GM21576 (cell line): Measurements from ENCODE around the gene CARMIL1.

Source experiments
- ATAC-seq: cut with Tn5 transposase; IDR thresholded peaks from one replicate; pipeline ENCODE4 v1.9.1; 2021; ENCODE audit warnings: mild to moderate bottlenecking, moderate library complexity; ENCODE audit not compliant: unreplicated experiment

Gene CARMIL1

DNA sequence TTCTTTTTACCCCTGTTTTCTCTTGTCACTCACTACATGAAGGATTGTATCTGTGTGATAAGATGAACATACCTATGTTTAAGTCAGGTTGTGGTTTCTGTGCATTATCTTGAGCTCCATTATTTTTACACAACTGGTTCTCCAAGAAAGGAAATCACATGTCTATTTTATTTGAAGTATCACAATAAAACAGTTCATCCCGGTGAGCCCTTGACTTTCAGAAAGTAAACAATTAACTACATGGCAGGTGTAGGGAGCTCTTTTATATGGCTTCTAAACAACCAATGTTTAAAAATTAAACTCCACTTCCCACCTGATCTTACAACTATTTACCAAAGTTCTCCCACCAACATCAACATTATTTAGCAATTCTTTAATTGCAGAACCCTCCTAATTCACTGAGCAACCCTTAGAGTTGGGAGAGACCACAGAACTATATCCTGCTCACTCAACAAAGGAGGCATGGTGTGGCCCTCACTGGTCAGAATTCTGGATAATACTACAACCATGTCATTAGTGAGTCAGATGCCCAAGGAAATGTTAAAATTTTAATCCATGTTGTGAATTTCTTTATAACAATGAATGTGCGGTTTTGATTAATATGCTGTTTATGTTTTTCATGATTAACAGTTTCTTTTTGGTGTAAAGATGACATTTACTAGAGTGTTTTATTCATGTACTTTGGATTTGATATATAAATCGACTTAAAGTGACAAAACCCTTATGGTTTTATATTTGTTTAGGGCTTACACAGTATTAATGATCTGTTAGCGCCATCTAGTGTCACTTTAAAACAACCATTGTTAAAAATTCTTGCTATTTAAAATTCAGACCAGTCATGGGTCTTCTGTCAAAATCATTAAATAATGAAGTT lies 322.9 kb downstream of the CARMIL1 start:
- no peak for ATAC-seq

DNA sequence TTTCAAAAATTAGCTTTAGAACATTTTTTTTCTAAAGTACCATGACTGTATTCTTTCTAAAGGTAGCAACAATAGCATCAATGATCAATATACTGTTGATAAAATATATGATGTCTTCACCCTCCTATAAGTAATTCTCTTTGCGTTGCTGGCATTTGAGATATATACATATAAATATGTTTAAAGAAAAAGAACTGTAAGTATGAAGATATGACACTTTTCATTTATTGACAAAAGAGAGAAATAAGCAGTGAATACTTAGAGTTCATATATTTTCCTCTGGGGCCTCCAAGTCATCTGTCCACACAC lies 323.5 kb downstream of the CARMIL1 start:
- no peak for ATAC-seq

DNA sequence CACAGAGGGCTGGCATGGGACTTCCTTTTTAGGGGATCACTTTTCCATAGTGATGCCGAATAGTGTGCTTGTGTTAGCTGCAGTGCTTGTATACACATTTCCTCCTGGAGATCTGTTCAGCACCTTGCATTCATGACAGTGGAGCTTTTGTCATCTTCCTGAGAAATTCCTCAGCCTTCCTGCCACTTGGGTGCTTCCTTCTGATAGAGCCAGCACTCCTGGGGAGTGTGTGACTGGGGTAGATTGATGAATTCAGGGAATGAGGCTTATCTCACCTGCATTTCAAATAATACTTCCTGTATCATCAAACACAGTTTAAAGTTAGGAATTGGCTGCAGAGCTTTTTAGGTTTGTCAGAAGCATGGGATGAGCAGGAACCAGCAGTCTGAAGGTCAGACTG lies 324.1 kb downstream of the CARMIL1 start:
- ATAC-seq: no peak

DNA sequence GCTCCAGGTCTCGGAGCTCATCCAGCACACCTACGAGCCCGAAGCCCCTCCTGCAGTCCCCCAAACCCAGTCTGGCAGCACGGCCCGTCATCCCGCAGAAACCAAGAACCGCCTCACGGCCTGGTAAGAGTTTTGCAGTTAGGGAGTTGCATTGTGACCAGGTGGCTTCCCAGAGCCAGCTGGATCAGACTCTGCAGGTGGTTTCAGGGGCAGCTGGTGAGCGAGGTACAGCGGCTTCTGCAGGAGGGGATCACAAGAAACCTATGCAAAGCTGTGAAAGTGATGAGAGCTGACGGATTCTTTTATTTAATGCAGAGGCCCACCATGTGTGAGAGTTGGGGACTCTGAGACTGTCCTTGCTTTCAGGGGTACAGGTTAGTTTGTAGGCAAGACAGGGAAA lies 327.0 kb downstream of the CARMIL1 start:
- ATAC-seq: no peak

DNA sequence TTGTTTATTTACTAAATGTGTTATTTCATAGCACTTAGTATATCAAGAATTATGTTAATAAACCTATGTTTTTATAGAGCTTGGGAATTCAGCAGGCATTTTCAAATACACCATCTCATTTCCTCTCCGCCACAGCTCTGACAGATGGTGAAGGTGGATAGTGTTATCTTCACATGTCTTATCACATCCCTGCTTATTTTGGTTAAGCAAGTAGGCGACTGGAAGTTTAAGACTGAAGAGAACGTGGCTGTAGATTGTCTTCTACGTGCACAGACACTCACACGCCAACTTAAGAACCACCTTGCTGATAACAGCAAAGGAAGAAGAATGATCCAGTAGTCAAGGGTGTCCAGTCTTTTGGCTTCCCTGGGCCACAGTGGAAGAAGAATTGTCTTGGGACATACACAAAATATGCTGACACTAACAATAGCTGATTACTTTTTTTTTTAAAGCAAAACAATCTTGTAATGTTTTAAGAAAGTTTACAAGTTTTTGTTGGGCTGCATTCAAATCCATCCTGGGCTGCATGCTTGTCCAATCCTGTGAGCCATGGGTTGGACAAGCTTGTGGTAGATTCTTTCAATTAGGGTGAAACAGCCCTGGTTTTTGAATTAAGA lies 329.5 kb downstream of the CARMIL1 start:
- no peak for ATAC-seq

DNA sequence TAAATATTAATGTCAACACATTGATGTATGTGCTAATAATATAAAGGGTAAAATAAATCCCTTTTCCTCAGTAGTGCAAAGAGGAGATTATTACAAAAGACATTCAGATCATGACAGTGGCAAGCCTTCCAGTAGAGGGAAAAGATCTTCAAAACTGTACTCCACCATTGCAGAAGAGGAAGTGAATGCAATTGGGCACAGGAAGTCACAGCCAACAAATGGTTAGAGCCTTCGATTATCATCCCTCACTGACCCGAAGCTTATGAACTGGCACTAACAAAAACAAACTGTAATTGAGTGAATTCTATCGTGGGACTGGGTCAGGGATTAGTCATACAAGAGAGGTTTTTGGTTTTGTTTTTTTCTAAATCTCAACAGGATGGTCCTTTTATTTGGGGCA lies 333.5 kb downstream of the CARMIL1 start:
- no peak for ATAC-seq

DNA sequence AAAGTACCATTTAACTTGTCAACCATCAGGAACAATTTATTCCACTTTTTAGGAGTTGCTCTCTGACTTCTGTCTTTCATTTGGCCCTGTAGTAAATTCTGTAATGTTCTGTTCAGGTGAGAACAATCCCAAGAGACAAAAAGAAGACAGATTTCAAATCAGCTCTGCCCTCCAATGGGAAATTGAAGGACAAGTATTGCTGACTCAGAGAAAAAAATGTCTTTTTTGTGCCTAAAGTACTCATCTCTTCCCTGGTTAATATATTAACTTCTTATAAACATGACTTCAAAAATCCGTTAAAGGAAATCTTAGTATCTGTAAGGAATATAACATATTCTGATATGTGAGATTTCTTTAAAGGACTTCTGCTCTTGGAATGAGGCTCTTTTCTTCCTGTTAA lies 334.2 kb downstream of the CARMIL1 start:
- ATAC-seq: no peak

DNA sequence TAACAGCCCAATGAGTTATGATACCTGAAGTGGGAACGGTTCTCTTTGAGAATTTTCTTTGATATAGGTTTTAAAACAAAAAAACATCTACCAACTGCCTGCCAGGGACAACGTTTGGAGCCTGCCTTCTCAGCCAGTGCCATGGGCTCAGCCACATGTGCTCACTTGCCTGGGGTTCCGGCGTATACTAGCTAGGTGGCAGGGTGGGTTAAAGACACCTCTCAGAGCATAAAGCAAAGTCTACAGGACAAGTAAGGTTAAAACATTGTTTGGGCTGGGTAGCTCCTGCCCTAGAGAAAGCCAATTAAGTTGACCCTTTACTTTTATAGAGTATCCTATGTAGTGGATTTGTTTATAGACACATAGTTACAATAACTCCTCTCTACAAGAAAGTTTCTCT lies 334.9 kb downstream of the CARMIL1 start:
- no peak for ATAC-seq

DNA sequence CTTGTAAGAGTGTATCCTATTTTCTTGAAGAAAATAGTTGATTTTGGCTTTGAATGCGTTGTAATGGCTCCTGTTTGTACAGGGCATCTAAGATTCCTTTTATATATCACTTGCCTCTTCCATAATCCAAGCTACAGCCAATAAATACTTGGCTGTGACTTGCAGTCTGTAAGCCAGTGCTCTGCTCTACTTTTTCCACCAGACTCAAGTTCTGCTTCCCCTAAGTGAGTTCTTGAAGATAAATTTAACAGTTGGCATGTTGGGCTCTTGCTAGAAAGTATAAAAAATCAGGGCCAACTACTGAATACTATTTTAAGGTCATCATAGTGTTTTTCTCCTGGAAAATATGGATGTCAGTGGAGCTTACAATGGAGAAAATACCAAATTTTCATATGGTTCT lies 336.3 kb downstream of the CARMIL1 start:
- no peak for ATAC-seq

DNA sequence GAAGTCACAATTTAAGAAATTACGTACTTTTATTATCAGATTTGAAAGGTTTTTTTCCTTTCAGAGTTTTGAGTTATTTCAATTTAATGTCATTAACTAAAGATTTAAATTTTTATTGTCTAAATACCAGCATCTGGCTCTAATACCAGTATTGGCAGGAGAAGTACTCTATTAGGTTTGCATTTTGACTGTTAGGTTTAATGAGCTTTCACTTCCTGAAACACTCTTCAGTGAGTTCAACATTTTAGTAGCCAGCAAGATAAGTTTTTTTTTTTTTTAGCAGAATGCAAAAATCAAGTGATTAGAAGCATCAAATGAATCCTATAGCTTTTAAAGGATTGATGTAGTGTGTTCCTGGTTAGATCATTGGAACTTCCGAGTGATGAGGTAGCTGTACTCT lies 338.8 kb downstream of the CARMIL1 start:
- ATAC-seq: no peak

DNA sequence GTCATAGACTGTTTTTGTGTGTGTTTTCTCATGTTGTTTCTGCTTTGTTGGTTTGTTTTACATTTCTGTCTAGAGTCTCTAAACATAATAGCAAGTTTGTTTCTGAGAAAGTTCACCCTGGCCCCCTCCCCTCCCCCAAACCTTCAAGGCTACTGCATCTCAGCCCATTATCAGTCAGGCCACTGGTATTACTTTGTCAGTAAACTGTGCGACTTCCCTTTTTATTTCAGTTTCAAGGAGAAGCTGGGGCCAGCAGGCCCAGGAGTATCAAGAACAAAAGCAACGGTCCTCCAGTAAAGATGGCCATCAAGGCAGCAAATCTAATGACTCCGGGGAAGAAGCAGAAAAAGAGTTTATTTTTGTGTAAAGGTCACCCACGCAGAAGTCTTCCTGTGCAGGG lies 340.0 kb downstream of the CARMIL1 start:
- ATAC-seq: no peak

DNA sequence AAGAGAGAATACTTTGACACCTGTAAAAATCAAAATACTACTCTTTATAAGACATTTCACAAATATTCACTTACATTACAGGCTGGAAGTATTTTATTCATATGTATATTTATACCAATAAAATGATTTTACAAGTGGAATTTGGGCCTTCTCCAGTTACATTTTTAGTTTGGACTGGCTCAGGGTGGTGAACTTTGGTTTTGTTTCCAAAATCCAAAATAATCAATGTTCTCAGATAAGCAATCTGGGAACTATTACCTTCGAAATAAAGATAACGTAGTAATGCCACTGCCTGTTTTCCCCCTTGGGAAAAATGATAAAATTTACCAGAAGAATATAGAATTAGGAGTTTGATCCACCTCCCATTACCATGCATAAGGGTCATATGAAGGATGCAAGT lies 341.2 kb downstream of the CARMIL1 start:
- no peak for ATAC-seq

DNA sequence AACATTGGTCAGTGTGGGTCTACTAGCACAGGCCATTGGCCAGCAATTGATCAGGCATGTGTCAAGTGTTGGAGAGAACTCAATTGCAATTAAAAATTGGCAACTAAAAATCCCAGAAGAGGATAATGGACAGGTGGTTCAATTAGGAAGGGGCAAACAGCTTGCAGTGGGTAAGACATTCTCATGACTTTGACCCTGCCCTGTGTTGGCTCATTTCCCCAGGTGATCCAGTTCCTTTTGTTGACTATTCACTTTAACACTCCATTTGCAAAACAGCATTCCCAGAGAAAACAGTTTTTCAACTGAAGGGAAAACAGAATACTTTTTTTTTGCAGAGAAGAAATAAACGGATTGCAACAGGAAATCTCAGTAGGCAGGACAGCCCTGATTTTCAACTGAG lies 343.9 kb downstream of the CARMIL1 start:
- no peak for ATAC-seq

DNA sequence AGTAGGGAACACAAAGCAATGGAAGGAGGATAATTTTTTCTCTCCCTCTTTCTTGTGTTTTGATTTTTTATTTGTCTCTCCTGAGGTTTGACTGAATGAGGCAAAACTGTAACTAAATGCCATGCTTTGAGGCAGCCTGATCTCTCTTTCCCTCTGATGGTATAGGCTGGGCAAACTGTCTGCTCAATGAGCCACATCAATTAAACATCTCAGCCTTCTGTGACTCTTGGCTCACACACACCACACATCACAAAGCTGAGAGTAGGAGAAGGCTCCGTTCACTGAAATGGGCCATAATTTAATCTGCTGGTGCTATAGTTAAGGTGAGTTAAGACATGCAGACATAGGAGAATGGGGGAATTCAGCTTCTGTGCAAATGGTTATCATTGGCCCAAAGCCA lies 344.7 kb downstream of the CARMIL1 start:
- no peak for ATAC-seq

DNA sequence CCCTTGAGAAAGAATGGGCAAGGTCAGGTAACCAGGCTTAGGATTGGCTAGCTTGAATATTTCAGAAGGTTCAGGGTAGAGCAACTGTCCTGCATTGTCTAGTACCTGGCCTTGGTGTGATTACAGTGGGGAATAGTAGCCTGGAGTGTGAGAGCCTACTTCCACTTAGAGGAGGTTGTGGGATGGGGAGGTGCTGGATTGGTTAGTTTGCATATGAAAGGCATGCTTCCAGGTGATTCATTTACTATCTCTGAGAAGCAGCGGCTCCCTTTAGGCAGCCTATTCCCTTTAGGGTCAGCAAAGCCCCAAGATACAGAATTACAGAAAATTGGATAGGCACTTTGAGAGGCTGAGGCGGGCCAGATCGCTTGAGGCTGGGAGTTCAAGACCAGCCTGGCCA lies 347.8 kb downstream of the CARMIL1 start:
- ATAC-seq: no peak

DNA sequence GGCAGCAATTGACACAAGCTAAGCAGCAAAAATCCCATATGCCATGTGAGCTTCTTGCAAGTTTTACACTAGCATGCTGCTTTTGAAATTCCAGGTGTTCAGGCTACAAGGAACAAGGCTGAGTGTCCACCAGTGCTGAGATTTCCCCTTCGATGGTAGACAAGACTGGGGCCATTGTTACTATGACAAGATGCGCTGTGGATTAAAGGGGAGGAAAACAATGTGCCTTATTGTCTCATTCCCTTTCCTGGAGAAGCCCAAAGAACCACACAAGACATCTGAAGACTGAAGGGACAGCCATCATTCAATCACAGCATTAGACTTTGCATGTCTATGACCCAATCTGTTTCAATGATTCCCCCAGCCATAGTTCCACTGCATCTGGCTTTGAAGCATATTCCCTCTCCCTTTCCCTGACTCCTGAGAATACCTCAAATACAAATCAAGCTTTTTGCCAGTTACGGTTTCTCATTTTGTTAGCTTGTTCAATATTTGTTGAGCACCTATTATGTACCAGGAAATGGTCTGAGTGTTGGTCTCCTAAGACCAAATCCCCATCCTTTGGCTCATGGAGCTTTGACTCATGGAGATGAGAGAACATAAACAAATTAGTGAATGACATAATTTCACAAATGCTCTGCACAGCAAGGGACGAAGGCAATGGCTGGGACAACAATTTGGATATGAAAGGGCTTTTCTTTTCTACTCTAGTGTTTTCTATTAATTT lies 349.5 kb downstream of the CARMIL1 start:
- ATAC-seq: no peak

DNA sequence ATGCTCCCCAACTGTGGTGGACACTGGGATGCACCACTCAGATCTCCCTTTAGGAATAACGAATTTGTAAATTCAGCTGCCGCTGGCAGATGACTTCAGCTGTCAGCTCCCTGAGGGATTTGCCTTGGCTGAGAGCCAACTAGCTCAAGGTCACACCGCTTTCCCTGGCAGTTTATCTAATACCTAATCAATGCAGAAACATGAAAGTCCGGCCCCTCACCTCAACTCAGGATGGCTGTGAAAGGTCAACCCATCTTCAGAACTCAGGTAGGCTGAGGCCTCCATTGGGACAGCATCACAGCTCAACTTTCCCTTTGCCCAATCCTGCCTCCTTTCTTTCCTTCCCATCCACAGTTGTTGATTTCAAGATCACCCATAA lies 350.0 kb downstream of the CARMIL1 start:
- no peak for ATAC-seq

DNA sequence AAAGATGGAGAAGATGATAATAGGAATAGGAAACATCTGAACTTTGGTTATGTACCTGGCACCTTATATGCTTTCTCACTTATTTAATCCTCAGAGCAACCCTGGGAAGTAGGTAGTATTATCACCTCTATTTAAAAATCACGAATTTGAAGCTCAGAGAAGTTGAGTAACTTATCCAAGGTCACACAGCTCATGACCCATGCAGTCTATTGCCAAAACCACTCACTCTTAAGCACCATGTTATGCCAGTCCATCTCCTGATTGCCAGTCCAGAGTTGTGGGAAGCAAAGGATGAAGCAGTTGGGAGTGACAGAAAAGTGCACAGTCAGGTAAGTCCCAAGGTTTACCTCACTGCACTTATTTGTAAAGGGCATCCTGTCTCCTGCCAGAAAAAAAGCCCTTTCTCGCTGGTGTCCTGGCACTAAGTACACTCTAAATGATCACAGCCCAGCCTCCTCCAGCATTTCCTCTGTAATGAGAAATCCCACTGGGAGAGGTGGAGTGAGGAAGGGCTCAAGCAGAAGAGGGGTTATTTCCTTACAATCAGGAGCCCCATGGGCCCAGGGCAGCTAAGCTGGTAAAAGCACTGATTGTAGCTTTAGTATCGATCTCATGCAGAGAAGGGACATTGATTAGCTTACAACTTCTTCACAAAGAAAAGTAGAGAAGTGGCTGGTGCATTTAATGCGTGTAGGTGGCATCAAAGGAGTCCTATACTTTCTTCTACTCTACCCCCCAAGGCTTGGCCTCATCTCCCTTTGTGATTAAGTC lies 351.5 kb downstream of the CARMIL1 start:
- no peak for ATAC-seq

DNA sequence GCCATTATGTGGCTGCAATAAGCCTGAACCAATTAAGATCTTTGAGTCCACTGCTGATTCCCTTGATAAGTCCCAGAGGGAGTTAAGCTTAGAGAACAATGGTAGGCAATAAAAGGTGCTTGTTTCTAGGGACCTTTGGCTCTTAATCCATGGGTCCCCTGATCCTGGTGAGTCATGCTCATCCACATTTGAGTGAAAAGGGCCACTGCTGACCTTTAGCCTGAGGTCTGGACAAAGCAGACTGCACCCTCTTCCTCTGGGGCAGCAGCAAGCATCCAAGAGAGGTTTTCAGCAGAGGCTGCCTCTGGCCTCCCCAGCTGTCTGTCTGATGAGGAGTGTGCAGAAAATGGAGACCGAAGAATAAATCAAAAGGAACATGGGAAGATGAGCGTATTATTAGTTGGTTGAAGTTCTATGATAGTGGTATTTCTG lies 356.7 kb downstream of the CARMIL1 start:
- no peak for ATAC-seq

DNA sequence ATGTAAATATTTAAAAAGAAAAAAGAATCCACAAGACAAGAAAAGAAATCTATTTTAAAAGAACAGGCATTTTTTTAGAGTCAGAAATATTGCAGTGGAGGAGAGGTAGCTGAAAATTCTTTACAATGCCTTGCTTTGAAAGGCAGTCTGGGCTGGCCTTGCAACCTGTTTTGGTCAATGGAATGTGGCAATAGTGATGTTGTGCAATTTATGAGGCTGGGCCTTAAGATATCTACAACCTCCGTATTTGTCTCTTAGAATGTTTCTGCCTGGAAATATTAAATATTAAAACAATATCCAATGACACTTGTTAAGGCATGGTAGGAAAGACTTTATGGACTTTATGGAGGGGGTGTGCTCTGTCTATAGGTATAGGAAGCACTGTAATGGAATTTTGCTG lies 358.0 kb downstream of the CARMIL1 start:
- ATAC-seq: no peak

DNA sequence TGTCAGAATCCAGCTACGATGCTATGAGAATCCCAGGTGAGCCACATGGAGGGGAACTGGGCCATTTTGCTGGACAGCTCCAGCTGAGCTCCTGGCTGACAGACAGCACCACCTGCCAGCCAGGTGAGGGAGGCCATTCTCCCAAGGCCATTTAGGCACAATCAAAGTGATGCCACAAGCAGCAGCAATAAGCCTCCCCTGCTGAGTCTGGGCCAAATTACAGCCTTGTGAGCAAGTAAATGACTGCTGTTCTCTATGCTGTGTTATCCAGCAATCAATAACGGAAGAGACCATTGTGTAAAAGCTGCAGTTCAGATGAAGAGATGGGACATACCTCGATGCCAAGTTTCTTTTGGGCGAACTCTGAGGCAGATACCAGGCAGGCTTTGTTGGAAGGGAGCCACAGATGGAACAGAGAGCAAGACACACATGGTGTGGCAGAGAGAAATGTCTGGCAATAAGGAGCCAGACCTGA lies 358.8 kb downstream of the CARMIL1 start:
- no peak for ATAC-seq
